ENCODE data around the gene EPHB2. TPM values are rescaled to one million over a fixed set of nuclear protein-coding genes. Genes with fewer than 3 reads are reported as not detected.

The EPHB2 gene
- total RNA-seq = 9.5 TPM
- 3.0 TPM for polyA plus RNA-seq (ENCODE audit: insufficient read depth, low read depth, low replicate concordance)
- long read RNA-seq, donor 1 = 0 reads
- long read RNA-seq, donor 2, partial matches to known transcripts = 0 of 1 reads
- long read RNA-seq, donor 2, other reads (novel, unspliced or antisense) = 0 of 1 reads
- long read RNA-seq, donor 3, partial matches to known transcripts = 0 of 1 reads
- long read RNA-seq, donor 3, other reads (novel, unspliced or antisense) = 0 of 1 reads
- long read RNA-seq, donor 4, partial matches to known transcripts = 0 of 4 reads
- long read RNA-seq, donor 4, other reads (novel, unspliced or antisense) = 0 of 4 reads
- long read RNA-seq, donor 5 = 0 reads
- long read RNA-seq, donor 6 = 0 reads
- long read RNA-seq, donor 7, partial matches to known transcripts = 2 of 8 reads
- long read RNA-seq, donor 7, other reads (novel, unspliced or antisense) = 4 of 8 reads
- long read RNA-seq, donor 8 = 0 reads
- long read RNA-seq, donor 9, partial matches to known transcripts = 0 of 1 reads
- long read RNA-seq, donor 9, other reads (novel, unspliced or antisense) = 0 of 1 reads
- long read RNA-seq, donor 10 = 0 reads

GRCh38 chr1:22710701-22711049, at the start of gene EPHB2:
TSS of gene EPHB2 (plus strand) at chr1:22710839. CDS start at chr1:22710983, 144 bp downstream.
- Histone ChIP-seq H3K27me3 (ENCODE audit: control insufficient read depth, insufficient read depth, low read length) (peaks cover 5% of the 10 kb centered on the region), H3K4me1 (ENCODE audit: control insufficient read depth in 2 of 3, insufficient read depth in 2 of 3, low read depth in 1 of 3, low read length in 3 of 3) (no peaks in the 10 kb centered on the region), H3K27ac (ENCODE audit: low read depth in 2 of 2, low read length in 2 of 2) (no peak within 1 kb of the TSS), H3K9ac (ENCODE audit: low read length in 3 of 3) (no peak within 1 kb of the TSS), H3K36me3 (ENCODE audit: control insufficient read depth in 2 of 3, insufficient read depth in 3 of 3, low read length in 3 of 3) (no peaks in the 10 kb centered on the region), H3K4me3 (ENCODE audit: low read length in 3 of 3) (peak within 1 kb of the TSS in 2 of 3 donors; percentile 32 to 33), H3K9me3 (ENCODE audit: control insufficient read depth in 2 of 3, insufficient read depth in 1 of 3, low read length in 3 of 3) (no peaks in the 10 kb centered on the region)
- FAIRE-seq (no peak), DNase-seq (peak in 3 of 5 donors; percentile 56 to 59 (median 59))
- intact Hi-C loops (cut with DNase I) = no loop called here
- TF ChIP-seq CTCF (IDR thresholded peaks at IDR 0.05; ENCODE audit: borderline replicate concordance, extremely low read depth, insufficient read depth) = no peak

GRCh38 chr1:22661880-22662279, 48.8 kb upstream of the EPHB2 start:
- FAIRE-seq (no peak), DNase-seq (no peak)
- no peak overlapping the region for H3K9ac ChIP-seq (ENCODE audit: low read length in 3 of 3)
- H3K4me3 ChIP-seq (ENCODE audit: low read length in 3 of 3) = no peak overlapping the region
- no peaks in the 10 kb centered on the region for H3K36me3 ChIP-seq (ENCODE audit: control insufficient read depth in 2 of 3, insufficient read depth in 3 of 3, low read length in 3 of 3)
- H3K9me3 ChIP-seq (ENCODE audit: control insufficient read depth in 2 of 3, insufficient read depth in 1 of 3, low read length in 3 of 3) = no peaks in the 10 kb centered on the region
- H3K27ac ChIP-seq (ENCODE audit: low read depth in 2 of 2, low read length in 2 of 2) = no peak overlapping the region
- intact Hi-C loops (cut with DNase I) = no loop called here
- H3K4me1 ChIP-seq (ENCODE audit: control insufficient read depth in 2 of 3, insufficient read depth in 2 of 3, low read depth in 1 of 3, low read length in 3 of 3) = no peaks in the 10 kb centered on the region
- TF ChIP-seq CTCF (IDR thresholded peaks at IDR 0.05; ENCODE audit: borderline replicate concordance, extremely low read depth, insufficient read depth) = no peak
- H3K27me3 ChIP-seq (ENCODE audit: control insufficient read depth, insufficient read depth, low read length) = no peaks in the 10 kb centered on the region

- Histone ChIP-seq H3K4me3 (ENCODE audit: low read length in 3 of 3) (no peak overlapping the region), H3K4me1 (ENCODE audit: control insufficient read depth in 2 of 3, insufficient read depth in 2 of 3, low read depth in 1 of 3, low read length in 3 of 3) (no peaks in the 10 kb centered on the region), H3K27ac (ENCODE audit: low read depth in 2 of 2, low read length in 2 of 2) (no peak overlapping the region), H3K9ac (ENCODE audit: low read length in 3 of 3) (no peak overlapping the region), H3K9me3 (ENCODE audit: control insufficient read depth in 2 of 3, insufficient read depth in 1 of 3, low read length in 3 of 3) (no peaks in the 10 kb centered on the region), H3K36me3 (ENCODE audit: control insufficient read depth in 2 of 3, insufficient read depth in 3 of 3, low read length in 3 of 3) (no peaks in the 10 kb centered on the region), H3K27me3 (ENCODE audit: control insufficient read depth, insufficient read depth, low read length) (no peaks in the 10 kb centered on the region)
- TF ChIP-seq CTCF (IDR thresholded peaks at IDR 0.05; ENCODE audit: borderline replicate concordance, extremely low read depth, insufficient read depth) = no peak
- intact Hi-C loops (cut with DNase I) = no loop called here
- DNase-seq (no peak), FAIRE-seq (no peak)
Measured at GRCh38 chr1:22662318-22662717, 48.3 kb upstream of the EPHB2 start.

All from kidney (tissue), 22 donors.